MCF 10A (cell line): ENCODE results near the gene STAP1. TPM values are rescaled to one million over a fixed set of nuclear protein-coding genes. Genes with fewer than 3 reads are reported as not detected.
"Not testable (repeated sequence)": the region's sequence is repeated elsewhere in the genome, so short reads cannot be mapped to it uniquely, and the experiment has no call there.

ENCODE experiments used
- BruUV-seq: library from RNA; stranded (reverse); fragments of 400-500 nt; replicated peaks from 2 replicates; lab custom pipeline; 2021; lab: Mats Ljungman, UMichigan
- CTCF ChIA-PET: fragments of 300-600 bp; sonication (Branson Sonifier 250); formaldehyde crosslinking; extraction: SDS; loops from one replicate; lab custom pipeline; 2021; ENCODE audit warnings: antibody characterized with exemption, inconsistent platforms; lab: Yijun Ruan, JAX
- POLR2A ChIA-PET: fragments of 300-600, 350-650 bp; sonication (Branson Sonifier 250); formaldehyde crosslinking; extraction: SDS; loops from one replicate; lab custom pipeline; 2020; ENCODE audit warnings: antibody characterized with exemption, inconsistent platforms; lab: Yijun Ruan, JAX
- DNase-seq: peaks from one replicate; pipeline ENCODE4 v3.0.0-alpha.2; 2018; ENCODE audit not compliant: unreplicated experiment
- H3K27ac Mint-ChIP-seq: one replicate; pipeline ENCODE4 v1.8.0; 2022; ENCODE audit warnings: mild to moderate bottlenecking, low read depth, mixed read lengths; ENCODE audit not compliant: unreplicated experiment
- H3K27me3 Mint-ChIP-seq: one replicate; pipeline ENCODE4 v1.8.0; 2022; ENCODE audit warnings: mixed read lengths; ENCODE audit not compliant: insufficient read depth, unreplicated experiment
- H3K36me3 Mint-ChIP-seq: one replicate; pipeline ENCODE4 v1.8.0; 2022; ENCODE audit warnings: mild to moderate bottlenecking, moderate library complexity, mixed read lengths; ENCODE audit not compliant: insufficient read depth, unreplicated experiment
- H3K4me1 Mint-ChIP-seq: one replicate; pipeline ENCODE4 v1.8.0; 2022; ENCODE audit warnings: mixed read lengths; ENCODE audit not compliant: insufficient read depth, unreplicated experiment
- H3K4me3 Mint-ChIP-seq: one replicate; pipeline ENCODE4 v1.8.0; 2022; ENCODE audit warnings: mild to moderate bottlenecking, moderate library complexity, mixed read lengths; ENCODE audit not compliant: unreplicated experiment
- H3K9me3 Mint-ChIP-seq: one replicate; pipeline ENCODE4 v1.8.0; 2022; ENCODE audit warnings: mixed read lengths; ENCODE audit not compliant: unreplicated experiment
- intact Hi-C: fragments of 100-400 bp; cut with micrococcal nuclease; formaldehyde crosslinking; loops from 2 replicates; pipeline ENCODE4 v1.14.1; 2022
- total RNA-seq: library from RNA; stranded (reverse); gene quantifications from 2 replicates; pipeline ENCODE4 v1.2.3, GENCODE V29; 2022
- TF ChIP-seq, protein P1 (sequence below): fragments of 200-600 bp; IDR thresholded peaks from one replicate; pipeline ENCODE4 v1.8.0; 2022; ENCODE audit warnings: antibody characterized with exemption, mild to moderate bottlenecking; ENCODE audit not compliant: unreplicated experiment

The STAP1 gene
- total RNA-seq, 1 experiment from 2014 or later: not detected

DNA sequence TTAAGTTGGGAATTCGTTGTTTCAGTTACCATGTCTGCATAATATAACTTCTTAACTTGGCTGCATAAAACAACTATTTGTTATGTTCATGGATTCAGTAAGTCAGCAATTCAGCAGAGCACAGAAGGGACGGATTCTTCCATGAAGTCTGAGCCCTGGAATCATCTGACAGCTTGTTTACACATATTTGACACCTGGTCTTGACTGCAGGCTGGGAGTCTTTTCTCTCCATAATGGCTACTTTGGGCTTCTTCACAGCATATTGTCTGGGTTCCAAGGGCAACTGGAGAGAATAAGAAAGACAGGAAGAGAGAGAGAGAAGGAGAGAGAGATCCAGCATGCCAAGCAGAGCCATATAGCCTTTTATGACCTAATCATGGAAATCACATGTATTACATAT, 36.3 kb upstream of the STAP1 start:
- TF ChIP-seq, protein P1, sequence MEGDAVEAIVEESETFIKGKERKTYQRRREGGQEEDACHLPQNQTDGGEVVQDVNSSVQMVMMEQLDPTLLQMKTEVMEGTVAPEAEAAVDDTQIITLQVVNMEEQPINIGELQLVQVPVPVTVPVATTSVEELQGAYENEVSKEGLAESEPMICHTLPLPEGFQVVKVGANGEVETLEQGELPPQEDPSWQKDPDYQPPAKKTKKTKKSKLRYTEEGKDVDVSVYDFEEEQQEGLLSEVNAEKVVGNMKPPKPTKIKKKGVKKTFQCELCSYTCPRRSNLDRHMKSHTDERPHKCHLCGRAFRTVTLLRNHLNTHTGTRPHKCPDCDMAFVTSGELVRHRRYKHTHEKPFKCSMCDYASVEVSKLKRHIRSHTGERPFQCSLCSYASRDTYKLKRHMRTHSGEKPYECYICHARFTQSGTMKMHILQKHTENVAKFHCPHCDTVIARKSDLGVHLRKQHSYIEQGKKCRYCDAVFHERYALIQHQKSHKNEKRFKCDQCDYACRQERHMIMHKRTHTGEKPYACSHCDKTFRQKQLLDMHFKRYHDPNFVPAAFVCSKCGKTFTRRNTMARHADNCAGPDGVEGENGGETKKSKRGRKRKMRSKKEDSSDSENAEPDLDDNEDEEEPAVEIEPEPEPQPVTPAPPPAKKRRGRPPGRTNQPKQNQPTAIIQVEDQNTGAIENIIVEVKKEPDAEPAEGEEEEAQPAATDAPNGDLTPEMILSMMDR: no peak
- H3K27ac Mint-ChIP-seq: no peak overlapping the region
- H3K36me3 Mint-ChIP-seq: peaks cover 38% of the 10 kb centered on the region
- ChIA-PET POLR2A (interaction anchor here (1.5 kb wide), 1 partner anchor 21 kb away, joined by 3 read pairs; no protein-coding TSS in a partner anchor), CTCF (no interaction called here)
- intact Hi-C loops: no loop called here
- H3K27me3 Mint-ChIP-seq: no peaks in the 10 kb centered on the region
- no TSS peak for BruUV-seq
- no peak overlapping the region for H3K4me3 Mint-ChIP-seq
- H3K4me1 Mint-ChIP-seq: peaks cover 23% of the 10 kb centered on the region
- no peak for DNase-seq
- no peaks in the 10 kb centered on the region for H3K9me3 Mint-ChIP-seq

DNA sequence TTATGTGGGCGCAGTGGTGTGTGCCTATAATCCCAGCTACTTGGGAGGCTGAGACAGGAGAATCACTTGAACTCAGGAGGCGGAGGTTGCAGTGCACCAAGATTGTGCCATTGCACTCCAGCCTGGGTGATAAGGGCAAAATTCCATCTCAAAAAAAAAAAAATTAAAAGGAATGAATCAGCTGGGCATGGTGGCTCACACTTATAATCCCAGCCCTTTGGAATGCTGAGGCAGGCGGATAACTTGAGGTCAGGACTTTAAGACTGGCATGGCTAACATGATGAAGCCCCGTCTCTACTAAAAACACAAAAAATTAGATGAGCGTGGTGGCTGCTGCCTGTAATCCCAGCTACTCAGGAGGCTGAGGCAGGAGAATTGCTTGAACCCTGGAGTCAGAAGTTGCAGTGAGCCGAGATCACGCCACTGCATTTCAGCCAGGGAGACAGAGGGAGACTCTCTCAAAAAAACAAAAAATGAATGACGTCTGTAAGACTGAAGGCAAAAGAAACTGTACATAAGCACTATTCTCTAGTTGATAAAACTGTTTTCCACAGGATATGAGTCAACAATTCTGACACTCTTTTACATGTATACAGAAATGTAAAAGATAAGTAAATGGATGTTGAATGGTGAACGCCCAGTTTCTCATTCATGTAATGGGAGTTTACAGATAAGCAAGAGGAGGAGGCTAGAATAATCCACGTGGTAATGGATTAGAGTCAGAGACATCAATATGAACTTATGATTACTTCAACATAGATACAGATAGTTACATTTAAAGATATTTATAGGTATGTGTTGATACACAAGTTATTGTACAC, 35.5 kb upstream of the STAP1 start:
- H3K36me3 Mint-ChIP-seq: peaks cover 33% of the 10 kb centered on the region
- no peak overlapping the region for H3K27ac Mint-ChIP-seq
- no peak overlapping the region for H3K4me3 Mint-ChIP-seq
- H3K27me3 Mint-ChIP-seq: no peaks in the 10 kb centered on the region
- H3K4me1 Mint-ChIP-seq: peaks cover 23% of the 10 kb centered on the region
- no peaks in the 10 kb centered on the region for H3K9me3 Mint-ChIP-seq
- ChIA-PET POLR2A (interaction anchor here (0.8 to 1.5 kb wide), 2 partner anchors 20 to 36 kb away, joined by 3 read pairs; no protein-coding TSS in a partner anchor), CTCF (no interaction called here)
- intact Hi-C loops: no loop called here
- no TSS peak for BruUV-seq
- TF ChIP-seq, protein P1: no peak
- no peak for DNase-seq

DNA sequence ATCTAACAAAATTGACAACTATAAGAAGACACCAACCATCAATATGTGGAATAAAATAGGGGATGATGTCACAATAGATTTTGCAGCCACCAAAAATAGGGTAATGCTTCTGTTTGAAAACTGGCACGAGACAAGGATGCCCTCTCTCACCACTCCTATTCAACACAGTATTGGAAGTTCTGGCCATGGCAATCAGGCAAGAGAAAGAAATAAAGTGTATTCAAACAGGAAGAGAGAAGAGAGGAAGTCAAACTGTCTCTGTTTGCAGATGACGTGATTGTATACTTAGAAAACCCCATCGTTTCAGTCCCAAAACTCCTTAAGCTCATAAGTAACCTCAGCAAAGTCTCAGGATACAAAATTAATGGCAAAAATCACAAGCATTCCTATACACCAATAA, 34.4 kb upstream of the STAP1 start:
- POLR2A ChIA-PET: interaction anchor here (0.8 kb wide), 1 partner anchor 37 kb away, joined by 3 read pairs; no protein-coding TSS in a partner anchor
- H3K9me3 Mint-ChIP-seq, DNase-seq, BruUV-seq, intact Hi-C loops, CTCF ChIA-PET, H3K27ac Mint-ChIP-seq, H3K27me3 Mint-ChIP-seq, H3K4me3 Mint-ChIP-seq: not testable (repeated sequence)
- Mint-ChIP-seq H3K36me3 (peaks cover 33% of the 10 kb centered on the region), H3K4me1 (peaks cover 23% of the 10 kb centered on the region)

DNA sequence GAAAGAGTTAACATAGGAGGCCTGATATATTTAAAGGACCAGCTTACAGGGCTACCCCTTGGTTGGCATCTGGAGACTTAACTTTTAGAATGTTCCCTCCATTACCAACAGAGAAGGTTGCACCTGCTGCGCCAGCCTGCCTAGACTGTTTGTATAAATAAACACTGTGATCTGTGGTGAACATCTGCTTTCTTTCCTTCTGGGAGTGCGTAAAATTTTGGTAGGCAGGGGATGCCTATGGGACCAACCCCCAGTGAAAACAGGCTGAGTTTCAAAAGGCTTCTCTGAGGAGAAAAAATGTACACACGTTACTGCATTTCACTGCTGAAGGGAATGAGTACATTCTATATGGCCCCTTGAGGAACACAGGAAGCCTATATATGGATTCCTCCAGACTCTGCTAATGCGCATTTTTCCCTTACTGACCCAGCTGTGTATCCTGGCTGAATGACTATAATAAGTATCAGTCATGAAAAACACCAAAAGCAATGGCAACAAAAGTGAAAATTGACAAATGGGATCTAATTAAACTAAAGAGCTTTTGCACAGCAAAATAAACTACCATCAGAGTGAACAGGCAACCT, 27.1 kb upstream of the STAP1 start:
- POLR2A ChIA-PET: interaction anchor here (0.8 kb wide), 1 partner anchor 11 kb away, joined by 3 read pairs; no protein-coding TSS in a partner anchor
- CTCF ChIA-PET: no interaction called here
- Mint-ChIP-seq H3K27ac (no peak overlapping the region), H3K36me3 (peaks cover 72% of the 10 kb centered on the region), H3K4me1 (peaks cover 6% of the 10 kb centered on the region), H3K4me3 (no peak overlapping the region), H3K27me3 (no peaks in the 10 kb centered on the region), H3K9me3 (no peaks in the 10 kb centered on the region)
- TF ChIP-seq, protein P1: no peak
- intact Hi-C loops: no loop called here
- no peak for DNase-seq
- BruUV-seq: no TSS peak

DNA sequence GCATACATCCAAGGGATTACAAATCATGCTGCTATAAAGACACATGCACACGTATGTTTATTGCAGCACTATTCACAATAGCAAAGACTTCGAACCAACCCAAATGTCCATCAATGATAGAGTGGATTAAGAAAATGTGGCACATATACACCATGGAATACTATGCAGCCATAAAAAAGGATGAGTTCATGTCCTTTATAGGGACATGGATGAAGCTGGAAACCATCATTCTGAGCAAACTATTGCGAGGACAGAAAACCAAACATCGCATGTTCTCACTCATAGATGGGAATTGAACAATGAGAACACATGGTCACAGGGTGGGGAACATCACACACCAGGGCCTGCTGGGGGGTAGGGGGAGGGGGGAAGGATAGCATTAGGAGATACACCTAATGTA, 26.1 kb upstream of the STAP1 start:
- DNase-seq, H3K4me3 Mint-ChIP-seq, CTCF ChIA-PET, intact Hi-C loops, H3K27me3 Mint-ChIP-seq, BruUV-seq, H3K27ac Mint-ChIP-seq, H3K4me1 Mint-ChIP-seq, H3K9me3 Mint-ChIP-seq, POLR2A ChIA-PET: not testable (repeated sequence)
- peaks cover 65% of the 10 kb centered on the region for H3K36me3 Mint-ChIP-seq
